Measurements from ENCODE around the gene NINL.

NINL gene

GRCh38 chr20:25499855-25500434 lies 85.4 kb downstream of the NINL start:
- DNase-seq (ENCODE audit: low spot score): no peak

GRCh38 chr20:25499031-25499430 lies 86.3 kb downstream of the NINL start:
- DNase-seq (ENCODE audit: low spot score): no peak

DNA sequence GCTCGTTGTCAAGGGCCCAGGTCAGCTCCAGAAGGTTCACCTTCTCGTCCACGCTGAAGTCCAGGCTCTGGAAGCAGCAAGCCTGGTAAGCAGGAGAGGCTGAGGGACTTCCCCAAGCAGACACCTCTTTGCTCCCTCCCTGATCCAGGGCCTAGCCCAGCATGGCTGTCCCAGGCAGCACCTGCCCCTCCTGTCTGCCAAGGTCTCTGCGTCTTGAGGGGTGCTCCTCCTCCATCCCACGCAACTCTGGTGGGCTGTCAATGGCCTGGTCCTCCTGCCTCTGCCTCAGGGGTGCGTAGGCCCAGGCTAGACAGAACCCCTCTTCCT lies 87.1 kb downstream of the NINL start:
- DNase-seq (ENCODE audit: low spot score): no peak

DNA sequence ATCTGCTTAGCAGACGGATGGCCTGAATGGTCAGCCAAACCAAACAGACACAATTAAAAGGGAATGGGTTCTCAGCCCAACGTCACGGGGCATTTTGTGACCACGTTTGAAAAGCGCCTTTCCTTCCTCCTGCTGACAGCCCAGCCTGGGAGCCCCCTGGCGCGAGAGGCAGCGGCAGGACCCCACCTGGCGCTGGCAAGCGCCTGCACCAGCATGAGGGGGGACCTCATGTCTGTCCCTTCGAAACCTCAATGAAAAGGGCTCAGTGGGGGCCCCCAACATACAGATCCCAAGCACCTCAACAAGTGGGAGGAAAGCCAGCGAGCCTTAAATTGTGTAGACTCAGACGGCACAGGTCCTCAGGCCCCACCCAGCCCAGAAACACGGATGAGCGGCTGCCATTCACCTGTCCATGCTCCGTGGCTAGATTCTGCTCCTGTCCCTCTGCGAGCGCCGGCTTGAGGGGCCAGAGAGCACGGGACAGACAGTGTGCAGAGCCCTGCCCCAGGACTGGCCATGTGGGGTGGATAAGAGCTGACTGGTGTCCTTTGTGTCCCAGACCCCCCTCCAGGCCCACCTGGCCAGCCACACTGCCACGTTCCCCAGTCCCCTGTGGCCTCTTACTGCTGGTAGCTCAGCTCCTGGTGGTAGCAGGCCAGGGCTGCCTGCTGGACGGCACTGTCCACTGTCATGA lies 87.6 kb downstream of the NINL start:
- no peak for DNase-seq (ENCODE audit: low spot score)

GRCh38 chr20:25496968-25497401 lies 88.3 kb downstream of the NINL start:
- no peak for DNase-seq (ENCODE audit: low spot score)

DNA sequence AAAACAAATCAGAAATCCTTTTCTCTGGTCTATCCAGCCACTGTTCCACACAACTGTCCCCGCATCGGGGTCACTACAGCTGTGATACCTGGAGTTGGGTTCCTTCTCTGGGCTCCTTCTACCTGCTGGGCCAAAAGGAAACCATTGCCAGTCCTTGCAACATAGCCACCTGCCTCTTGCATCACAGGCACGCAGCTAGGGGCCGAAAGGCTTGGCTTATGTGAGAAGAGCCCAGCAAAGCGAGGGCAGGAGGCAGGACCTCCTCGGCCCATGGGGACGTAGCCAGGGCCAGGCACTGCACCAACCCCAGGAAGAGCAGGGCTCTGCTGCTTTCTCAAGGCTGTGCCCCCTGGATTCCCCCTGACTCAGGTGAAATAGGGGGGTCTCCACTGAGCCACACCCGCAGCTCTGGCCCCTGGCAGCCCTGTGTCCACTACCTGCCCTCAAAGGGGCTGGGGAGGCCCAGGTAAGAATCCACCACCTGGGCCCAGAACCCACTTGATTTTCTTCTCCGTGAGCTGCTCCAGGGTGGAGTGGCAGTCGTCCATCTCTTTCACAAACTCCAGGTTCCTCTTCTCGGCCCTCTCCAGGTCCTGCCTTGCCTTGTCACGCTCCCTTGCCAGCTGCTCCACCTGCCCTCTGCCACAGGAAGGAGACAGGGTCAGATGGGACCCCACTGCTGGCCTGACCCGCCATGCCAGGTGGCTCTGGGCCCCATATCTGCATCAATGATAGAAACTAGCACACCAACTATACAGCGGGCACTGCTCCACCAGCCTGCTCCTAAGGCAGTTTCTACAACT lies 89.0 kb downstream of the NINL start:
- DNase-seq (ENCODE audit: low spot score): no peak

- no peak for DNase-seq (ENCODE audit: low spot score)
Observed at GRCh38 chr20:25495189-25495824, 90.0 kb downstream of the NINL start.

- DNase-seq (ENCODE audit: low spot score): no peak
Observed at GRCh38 chr20:25494506-25495188, 90.7 kb downstream of the NINL start.

DNA sequence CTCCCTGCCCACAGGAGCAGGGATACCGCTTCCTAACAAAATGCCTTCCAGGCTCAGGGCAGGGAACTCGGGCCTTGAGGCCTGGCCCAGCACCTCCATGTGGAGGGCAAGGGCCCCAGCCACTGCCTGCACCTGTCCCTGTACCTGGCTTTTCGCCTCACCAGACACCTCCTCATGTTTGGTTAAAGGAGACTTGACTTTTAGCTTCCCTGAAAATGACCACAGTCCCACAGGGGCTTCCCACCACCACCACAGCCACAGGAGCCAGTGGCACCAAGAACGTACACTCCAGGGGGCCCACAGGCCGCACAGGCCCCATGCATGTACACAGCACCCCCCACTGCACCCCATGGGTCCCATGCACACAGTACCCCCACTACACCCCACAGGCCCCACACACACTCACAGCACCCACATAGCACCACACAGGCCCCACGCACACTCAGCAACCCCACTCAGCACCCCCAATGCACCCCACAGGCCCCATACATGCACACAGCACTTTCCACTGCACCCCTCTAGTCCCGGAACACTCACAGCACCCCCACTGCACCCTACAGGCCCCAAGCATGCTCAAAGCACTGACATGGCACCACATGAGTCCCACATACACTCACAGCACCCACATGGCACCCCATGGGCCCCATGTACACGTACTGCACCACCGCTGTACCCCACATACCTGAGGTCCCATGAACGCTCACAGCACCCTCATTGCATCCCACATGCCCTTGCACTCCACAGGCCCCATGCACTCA lies 91.4 kb downstream of the NINL start:
- no peak for DNase-seq (ENCODE audit: low spot score)

- DNase-seq (ENCODE audit: low spot score): no peak
Observed at GRCh38 chr20:25493137-25493536, 92.2 kb downstream of the NINL start.

DNA sequence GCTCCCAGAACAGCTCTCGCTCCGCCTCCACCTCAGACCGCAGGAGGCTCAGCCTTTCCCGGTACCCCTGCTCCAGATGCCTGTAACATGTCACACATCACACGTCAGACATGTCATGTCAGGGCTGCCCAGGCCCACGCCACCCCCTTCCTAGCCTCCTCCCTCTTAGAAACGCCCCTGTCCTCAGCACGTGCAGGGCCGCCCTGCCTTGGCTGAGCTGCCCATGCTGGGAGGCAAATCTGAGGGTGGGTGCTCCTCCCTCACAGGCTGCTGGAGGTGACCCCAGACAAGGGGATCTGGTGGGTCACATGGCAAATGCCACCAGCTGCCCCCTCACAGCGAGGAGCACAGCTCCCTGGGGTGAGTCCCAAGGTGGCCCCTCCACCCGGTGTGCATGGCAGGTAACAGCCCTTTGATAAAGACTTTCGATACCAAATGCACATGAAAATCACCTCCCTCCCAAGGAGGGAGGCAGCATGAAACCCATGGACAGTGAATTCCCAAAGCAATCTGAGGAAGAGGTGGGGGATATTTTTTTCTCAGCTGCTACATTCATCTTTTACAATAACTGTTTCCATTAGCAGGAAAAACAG lies 93.8 kb downstream of the NINL start:
- no peak for DNase-seq (ENCODE audit: low spot score)

DNA sequence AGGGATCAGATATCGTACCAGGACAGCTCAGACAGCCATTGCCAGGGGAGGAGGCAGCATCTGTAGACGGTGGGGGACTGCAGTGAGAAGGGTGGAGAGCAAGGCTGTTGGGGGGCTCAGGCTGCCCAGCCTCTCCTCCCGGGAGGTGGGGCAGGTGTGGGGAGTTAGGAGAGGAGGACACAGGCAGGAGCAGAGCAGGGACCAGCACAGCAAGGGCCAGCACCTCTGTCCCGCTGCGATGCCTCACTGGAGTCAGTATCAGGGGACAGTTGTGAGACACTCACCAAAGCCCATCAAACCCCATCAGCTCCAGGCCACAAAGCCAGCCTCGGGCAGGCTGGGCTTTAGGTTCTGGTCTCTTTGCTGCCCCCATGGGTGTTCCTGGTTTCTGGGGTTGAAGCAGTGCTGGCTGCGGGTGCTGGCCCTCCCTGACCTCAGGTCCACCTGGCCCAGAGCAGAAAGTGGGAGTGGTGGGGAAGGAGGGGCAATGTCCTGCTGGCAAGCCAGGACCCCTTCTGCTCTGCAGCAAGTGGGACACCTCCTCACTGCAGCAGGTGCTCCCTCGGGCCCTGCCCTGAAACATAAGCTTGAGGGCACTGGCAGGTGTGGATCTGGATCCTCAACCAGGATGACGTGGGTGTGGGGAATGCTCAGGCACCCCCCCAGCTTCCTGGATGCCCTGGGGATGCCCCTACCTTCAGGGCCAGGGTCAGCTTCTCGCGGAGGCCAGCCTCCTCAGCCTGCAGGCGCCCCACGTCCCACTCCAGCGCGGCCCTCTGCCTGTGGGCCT lies 94.5 kb downstream of the NINL start:
- DNase-seq (ENCODE audit: low spot score): no peak

DNA sequence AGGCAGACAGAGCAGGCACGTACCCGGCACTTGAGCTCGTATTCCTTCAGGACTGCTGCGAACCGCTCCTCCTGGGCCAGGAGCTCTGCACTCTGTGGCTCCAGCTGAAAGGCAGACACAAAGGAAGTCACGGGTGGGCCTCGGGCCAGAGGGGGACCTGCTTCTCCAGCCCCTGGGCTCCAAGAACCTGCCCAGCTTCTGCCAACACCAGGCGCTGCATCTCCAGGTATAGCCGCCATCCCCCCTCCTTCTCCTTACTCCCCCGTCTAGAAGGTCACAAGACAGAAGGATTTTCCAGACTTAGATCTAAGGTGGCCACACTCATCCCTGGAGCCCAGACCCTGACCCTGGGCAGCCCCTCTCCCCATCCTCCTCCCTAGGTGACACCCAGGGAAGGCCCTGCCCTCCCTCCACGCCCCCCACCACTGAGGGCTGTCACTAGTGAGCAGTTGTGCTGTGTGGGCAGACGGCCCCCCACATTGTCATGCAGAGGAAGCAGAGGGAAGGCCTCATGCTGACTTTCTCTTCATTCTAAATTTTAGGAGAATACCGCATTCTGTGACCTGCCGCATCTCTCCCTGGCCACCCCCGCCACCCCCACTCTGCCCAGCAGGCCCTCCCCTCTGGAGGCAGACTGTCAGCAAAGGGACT lies 96.0 kb downstream of the NINL start:
- peak; percentile 31 for DNase-seq (ENCODE audit: low spot score)

DNA sequence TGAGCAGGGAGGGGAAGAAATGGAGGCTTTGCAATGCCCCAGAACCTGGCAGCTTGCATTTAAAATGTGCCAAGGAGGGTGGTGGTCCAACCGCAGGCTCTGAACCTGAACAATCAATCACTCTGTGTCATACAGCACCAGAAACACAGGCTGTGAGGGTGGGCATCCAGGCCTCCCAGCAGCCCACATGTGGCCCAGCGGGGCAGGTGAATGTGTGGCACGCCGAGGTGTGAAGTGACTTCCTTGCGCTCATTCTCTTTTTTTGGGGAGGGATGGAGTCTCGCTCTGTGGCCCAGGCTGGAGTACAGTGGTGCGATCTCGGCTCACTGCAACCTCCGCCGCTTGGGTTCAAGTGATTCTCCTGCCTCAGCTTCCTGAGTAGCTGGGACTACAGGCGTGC lies 97.4 kb downstream of the NINL start:
- DNase-seq (ENCODE audit: low spot score): no peak

DNA sequence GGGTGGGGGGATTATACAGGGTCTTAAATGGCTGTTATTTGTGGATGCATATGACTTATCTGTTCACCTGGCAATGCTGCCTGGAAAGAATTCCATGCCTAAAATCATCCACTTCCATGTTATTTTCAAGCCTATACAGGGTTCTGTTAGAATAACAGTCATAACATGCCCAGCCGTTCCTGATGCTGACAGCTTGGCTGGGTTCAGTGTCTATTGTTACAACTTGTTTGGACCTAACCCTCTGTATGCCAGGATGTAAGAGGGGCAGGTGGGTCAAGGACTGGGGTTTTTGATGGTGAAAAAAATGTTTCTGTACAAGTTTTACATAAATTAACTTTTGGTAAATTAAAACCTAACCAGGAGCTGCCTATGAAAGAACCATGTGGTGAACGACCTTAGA lies 98.0 kb downstream of the NINL start:
- DNase-seq (ENCODE audit: low spot score): no peak

- DNase-seq (ENCODE audit: low spot score): no peak
Observed at GRCh38 chr20:25486377-25486776, 99.0 kb downstream of the NINL start.

DNA sequence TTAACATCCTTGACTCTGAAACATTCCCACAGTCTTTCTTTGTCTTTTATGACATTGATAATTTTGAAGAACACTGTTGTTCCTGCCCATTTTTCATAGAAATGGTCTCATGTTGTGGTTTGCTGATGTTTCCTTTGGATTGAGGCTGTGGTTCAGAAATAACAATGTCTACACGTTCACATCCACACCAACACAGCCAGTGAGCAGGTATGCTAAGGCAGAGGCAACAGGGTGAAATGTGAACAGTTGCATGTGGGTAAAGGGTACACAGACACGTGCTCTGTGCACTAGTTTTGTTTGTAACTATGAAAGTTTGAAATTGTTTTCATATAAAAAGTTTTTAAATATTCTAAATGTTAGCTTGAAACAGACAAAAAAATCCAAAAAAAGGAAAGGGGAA lies 99.5 kb downstream of the NINL start:
- DNase-seq (ENCODE audit: low spot score): no peak

- no peak for DNase-seq (ENCODE audit: low spot score)
Observed at GRCh38 chr20:25484911-25485511, 100.3 kb downstream of the NINL start.

DNA sequence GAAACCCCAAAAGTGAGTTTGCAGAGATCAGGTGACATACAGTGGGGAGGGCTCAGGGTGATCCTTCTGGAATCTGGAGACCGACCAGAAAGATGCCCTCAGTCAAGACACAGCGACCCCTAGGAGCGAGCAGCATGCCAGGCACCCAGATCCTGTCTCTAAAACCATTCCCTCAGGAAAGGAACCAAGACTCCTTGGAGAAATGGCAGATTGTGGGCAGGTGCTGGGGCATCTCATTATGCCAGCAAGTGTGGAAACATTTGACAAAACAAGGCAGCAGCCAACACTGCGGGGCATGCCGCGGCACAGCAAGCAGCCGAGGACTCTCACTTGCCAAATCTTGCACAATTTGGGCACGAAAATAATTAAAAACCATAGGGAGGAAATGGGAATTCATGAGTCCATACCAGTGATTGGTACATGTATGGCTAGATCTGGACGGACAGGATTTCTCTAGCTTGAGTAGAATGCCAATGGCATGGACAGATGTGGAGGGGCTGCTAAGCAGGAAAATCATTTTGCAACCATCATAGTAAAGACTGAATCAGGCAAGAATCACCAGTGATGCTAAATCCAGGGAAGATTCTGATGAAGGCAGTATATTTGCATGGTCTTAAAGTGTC lies 101.0 kb downstream of the NINL start:
- DNase-seq (ENCODE audit: low spot score): no peak
